Skin epidermis (tissue), 12 donors: ENCODE data around the gene NCOA6.
"Not testable (repeated sequence)": the region's sequence is repeated elsewhere in the genome, so short reads cannot be mapped to it uniquely, and the experiment has no call there.

Experiments used
- H3K27ac ChIP-seq, 21 experiments: fragments of 200-600 bp; sonication (generic) in 11 of 21; one replicate each; pipeline ENCODE4 v1.5.0; 2020; ENCODE audit warnings: mild to moderate bottlenecking in 3 of 21, inconsistent platforms in 2 of 21, moderate library complexity in 2 of 21
- H3K4me3 ChIP-seq, 7 experiments: fragments of 200-600 bp; sonication (generic) in 2 of 7; one replicate each; pipeline ENCODE4 v1.5.0; 2020; ENCODE audit warnings: inconsistent platforms in 2 of 7, mild to moderate bottlenecking in 2 of 7, moderate library complexity in 1 of 7

The NCOA6 gene

DNA sequence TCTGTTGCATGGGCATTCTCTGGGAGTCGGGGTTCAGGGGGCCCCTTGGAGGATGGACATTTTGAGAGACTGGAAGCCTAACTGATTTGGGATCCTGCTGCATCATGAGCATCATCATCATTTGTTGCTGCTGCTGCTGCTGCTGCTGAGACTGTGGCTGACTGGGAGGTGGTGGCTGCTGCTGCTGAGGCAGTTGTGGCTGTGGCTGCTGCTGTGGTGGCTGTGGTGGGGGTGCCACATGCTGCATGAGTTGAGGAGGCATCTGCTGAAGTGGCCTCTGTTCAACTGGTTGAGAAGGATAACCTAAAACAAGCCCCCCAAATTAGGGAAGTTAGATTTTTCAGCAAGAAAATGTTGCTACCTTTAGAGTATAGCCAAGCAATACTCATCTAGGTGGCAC is 82.4 kb downstream of the NCOA6 start:
- H3K4me3 ChIP-seq: no peak overlapping the region
- no peak overlapping the region for H3K27ac ChIP-seq

DNA sequence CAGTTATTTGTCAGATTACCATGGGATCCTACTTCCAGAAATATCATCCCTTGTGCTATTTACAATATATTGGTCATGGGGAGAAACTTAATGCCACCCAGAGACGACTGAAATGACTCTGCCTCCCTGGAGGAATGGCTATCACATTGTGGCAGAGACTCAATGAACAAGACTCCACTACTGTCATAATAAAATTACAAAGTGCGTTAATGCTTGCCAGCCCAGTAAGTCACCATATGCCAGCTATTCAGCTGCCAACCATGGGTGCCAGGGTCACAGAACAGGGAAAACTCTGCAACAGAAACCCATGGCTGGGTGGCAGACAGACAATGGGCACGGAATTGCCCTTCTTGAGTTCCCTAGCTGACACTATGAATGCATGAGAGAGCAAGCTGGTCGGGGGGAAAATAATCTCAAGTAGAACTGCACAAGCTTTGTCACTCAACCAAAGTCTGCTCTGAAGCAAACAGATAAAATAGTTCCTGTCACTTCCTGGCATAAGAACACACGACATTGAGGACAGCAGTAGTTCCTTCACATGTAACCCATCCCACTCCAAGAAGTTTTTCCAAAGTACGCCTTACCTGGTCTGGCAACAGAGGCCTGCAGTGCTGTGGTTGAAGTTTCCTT is 89.2 kb downstream of the NCOA6 start:
- Histone ChIP-seq H3K4me3 (no peak overlapping the region), H3K27ac (no peak overlapping the region)

DNA sequence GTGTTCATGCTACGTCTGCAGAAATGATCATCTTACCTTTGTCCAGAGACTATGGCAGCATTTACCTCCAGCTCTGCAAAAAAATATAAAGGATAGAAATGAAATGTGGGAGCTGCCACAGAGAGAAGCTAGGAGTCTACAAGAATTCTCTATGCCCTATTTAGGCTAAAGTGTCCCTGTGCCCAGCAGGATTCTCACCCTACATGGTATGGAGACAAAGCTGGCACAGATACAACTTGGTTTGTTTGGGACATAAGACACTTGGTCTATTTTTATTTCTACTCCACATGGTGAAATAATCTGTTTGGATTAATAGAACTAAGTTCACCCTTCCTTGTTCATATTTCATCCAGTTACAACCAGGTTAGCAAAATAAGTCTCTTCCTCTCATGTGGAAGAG is 92.9 kb downstream of the NCOA6 start:
- no peak overlapping the region for H3K4me3 ChIP-seq
- H3K27ac ChIP-seq: no peak overlapping the region

DNA sequence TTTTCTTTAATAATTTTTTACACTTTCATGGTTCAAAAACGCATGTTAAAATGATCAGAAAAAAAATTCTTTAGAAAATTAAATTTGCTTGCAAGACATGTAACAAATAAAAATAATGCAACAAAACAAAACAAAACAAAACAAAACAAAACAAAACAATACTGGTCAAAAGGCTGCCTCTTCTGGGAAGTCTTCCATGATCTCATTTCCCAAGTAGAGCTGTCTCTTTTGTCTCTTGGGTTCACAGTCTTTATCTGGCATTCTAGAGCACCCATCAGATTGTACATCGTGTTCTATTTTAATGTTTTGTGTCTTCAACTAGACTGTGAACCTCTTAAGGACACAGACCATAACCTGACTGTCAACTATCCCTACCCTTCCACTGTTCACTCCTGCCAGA is 96.0 kb downstream of the NCOA6 start:
- no peak overlapping the region for H3K27ac ChIP-seq
- no peak overlapping the region for H3K4me3 ChIP-seq

DNA sequence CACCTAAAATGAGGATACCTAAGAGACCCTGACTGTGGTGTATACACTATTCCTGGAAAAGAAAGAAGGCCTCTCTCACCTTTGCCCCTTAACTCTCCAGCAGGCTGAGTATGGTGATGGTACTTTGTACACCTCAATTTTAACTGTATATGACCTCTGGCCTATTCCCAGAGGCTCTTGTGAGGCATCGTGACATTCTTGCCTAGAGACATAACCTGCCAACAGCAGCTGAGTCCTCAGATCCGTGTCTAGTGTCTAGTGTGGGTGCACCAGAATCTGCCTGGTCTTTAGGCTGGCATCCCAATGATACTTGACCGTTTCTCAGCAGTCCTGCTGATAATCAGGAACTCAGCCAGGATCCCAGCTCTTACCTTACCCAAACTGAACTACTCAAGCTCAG is 101.3 kb downstream of the NCOA6 start:
- H3K27ac ChIP-seq: no peak overlapping the region
- no peak overlapping the region for H3K4me3 ChIP-seq

DNA sequence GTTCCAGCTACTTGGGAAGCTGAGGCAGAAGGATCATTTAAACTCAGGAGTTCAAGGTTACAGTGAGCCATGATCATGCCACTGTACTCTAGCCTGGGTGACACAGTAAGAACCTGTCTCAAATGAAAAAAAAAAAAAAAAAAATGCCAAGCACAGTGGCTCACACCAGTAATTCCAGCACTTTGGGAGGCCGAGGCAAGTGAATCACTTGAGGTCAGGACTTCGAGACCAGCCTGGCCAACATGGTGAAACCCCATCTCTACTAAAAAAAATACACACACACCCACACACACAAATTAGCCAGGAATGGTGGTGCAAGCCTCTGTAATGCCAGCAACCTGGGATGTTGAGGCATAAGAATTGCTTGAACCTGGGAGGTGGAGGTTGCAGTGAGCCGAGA is 102.9 kb downstream of the NCOA6 start:
- H3K4me3 ChIP-seq, H3K27ac ChIP-seq: not testable (repeated sequence)

DNA sequence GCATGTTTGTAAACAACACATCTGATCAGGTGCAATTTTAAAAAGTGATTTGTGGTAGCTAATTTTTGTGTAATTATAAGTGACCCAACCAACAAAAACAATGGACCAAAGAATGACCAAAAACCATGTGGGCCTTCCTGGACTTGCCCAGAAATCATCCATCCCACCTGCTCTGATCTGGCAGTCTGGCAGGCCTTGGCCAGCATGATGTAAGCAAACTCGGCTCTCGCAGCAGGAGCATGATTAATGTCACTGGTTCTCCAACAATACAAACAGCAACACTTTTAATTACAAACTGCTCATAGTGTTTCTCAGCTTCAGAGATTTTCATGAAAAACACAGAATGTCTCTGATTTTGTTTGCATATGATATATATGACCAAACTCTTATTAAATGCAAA is 105.2 kb downstream of the NCOA6 start:
- H3K27ac ChIP-seq: no peak overlapping the region
- no peak overlapping the region for H3K4me3 ChIP-seq

DNA sequence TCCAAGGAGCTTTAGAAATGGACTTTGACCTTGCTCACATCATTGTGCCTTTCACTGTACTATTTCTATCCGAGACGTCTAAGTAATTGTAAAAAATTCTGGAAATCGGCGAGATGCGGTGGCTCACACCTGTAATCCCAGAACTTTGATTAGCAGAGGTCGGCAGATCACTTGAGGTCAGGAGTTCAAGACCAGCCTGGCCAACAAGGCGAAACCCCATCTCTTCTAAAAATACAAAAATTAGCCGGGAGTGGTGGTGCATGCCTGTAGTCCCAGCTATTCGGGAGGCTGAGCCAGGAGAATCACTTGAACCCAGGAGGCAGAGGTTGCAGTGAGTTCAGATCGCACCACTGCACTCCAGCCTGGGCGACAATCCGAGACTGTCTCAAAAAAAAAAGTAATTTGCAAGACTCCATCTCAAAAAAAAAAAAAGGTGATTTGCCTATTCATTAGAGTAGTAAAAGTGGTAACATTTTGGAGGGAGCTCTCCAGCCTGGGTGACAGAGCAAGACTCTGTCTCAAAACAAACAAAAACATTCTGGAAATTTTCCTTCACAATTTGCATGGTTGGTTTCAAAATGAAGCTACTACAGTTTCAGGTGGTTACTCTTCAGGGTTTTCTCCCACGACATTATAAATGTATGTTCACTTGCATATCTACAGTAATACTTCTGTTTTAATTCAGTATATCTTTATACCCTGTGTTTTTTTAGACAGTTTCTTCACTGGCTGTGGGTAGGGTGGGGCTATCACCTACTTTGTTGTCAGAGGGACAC is 106.0 kb downstream of the NCOA6 start:
- H3K27ac ChIP-seq, H3K4me3 ChIP-seq: not testable (repeated sequence)

DNA sequence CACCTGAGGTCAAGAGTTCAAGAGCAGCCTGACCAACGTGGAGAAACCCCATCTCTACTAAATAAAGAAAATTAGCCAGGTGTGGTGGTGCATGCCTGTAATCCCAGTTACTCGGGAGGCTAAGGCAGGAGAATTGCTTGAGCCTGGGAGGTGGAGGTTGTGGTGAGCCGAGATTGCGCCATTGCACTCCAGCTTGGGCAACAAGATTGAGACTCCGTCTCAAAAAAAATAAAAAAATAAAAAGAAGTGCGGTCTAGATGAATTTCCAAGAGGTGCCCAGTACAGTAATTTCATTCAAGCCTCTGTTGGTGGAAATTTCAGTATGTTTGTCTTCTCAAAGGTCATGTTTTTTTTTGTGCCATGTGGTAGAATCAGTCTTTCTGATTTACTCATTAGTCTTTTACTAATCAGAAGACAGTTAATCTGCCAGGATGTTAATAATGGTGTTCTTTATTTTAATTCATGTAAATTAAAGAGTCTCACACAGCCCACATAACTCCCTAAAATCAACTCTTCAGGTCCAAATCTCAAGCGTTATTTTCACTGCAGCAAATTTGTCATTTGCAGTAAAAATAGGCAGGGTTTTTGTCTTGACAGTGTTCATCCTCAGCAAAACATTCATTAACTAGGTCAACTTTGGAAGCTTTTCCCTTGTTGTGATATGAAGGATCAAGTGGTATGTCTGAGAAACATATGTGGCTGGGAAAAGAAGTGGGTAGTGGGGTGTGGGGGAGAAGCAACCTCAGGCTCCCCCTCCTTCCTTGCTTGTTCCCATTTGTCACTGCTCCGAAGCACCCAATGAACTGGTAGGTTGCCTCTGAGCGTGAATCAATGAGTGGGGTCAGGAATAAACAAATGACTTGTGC is 108.0 kb downstream of the NCOA6 start:
- H3K4me3 ChIP-seq: no peak overlapping the region
- no peak overlapping the region for H3K27ac ChIP-seq

DNA sequence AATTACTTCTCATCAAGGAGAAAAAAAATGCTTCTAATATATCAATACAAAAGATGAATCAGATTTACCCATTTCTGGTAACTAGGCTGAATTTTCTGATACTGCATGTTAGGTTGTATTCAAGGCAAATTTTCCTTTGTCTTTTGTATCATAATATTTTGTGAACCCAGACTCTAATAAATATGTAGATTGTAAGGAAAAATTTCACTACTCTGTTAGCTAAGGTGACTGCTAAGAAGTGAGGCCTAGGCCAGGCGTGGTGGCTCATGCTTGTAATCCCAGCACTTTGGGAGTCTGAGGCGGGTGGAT is 108.6 kb downstream of the NCOA6 start:
- Histone ChIP-seq H3K27ac (no peak overlapping the region), H3K4me3 (no peak overlapping the region)

DNA sequence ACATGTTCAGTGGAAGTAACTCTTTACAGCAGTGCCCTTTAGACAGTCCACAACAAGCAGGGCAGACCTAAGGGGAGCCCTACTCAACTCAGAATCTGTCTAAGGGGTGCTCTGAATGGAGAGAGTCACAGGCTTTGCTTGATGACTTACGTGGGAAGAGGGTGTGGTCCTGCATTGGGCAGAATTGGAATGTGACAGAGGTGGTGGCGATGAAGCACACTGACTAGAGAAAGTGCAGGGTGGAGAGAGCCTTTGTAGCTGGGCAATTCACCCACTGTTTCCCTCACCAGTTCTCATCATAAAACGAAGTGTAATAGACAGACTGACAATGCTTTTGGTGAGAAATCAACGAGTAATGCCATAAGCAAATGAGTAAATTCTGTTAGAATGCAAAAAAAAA is 110.1 kb downstream of the NCOA6 start:
- no peak overlapping the region for H3K27ac ChIP-seq
- H3K4me3 ChIP-seq: no peak overlapping the region

DNA sequence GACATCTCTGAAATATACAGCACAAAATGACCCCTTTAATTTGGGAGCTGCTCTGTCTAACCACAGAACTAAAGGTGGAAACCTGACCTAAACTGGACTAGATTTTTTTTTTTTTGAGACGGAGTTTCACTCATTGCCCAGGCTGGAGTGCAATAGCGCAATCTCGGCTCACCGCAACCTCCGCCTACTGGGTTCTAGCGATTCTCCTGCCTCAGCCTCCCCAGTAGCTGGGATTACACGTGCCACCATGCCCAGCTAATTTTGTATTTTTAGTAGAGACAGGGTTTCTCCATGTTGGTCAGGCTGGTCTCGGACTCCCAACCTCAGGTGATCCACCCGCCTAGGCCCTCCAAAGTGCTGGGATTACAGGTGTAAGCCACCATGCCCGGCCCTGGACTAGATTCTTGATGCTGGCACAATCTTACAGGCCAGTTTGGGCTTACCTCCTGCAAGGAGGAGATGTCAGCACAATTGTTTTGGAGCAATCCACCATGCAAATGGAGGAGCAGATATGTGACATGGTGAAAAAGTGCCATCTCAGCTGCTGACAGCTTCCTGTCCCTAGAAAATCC is 111.4 kb downstream of the NCOA6 start:
- not testable (repeated sequence) for H3K27ac ChIP-seq, H3K4me3 ChIP-seq

DNA sequence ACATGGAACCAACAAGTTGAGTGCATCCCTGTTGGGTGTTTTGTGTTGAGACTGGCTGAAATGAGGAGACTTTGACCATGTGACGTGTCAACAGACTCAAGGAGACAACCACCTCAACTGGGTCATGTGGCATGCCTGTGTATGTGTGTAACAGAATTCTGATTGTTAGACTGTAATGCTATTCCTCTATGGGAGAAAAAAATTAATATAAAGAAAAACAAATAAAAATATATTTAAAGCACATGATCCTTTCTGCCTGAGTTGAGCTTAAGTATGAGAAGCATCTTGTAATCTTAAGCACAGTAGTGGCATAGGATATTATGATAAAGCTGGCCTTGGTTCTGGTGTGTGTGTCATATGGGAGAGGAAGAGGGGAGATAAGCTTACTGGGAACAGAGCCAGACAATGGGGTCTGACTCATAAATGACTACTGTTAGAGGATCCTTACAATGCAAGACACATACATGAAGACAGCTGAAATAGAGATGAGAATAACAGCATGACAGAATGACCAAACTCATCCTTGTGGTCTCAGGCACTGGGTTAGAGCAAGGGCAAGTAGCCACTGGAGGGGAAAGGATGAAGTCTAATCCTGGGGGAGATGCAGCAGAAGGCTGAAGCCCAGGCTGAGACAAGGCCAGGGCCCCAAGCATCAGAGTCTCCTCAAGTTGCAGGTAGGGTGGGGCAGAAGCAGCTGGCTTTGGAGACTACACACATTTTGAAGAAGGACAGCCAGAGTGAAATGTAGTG is 112.1 kb downstream of the NCOA6 start:
- Histone ChIP-seq H3K27ac (peak overlapping the region in 1 of 21 experiments; percentile 37), H3K4me3 (no peak overlapping the region)

DNA sequence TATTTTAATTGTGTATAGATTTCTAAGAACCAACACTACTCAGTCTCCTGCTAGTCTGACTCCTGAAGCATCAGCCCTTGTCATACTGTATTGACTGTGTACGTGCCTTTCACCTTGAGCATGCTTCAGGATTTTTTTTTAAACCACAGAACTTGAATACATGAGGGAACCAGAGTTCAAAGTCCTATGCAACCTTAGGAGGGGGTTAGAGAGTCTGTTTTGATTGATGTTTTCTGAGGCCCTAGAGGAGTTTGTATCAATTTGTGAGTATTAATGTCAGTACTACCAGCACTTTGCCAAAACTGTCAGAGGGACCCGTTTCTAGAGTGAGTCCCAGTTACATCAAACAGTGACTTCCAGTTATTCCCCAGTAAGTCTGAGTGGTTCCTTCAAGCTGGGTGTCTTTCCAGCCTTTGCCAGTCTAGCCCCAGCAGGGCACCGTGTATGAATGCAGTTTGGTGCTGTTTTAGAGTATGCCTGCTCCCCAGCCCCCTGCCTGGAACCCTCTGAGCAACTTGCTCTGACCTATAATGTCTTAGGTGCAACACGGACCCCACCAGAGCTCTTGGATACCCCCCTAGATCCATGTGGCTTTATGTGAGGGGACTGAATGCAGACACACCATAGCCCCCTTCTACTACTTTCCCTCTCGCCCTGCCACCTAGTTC is 112.8 kb downstream of the NCOA6 start:
- Histone ChIP-seq H3K27ac (peak overlapping the region in 1 of 21 experiments; percentile 37), H3K4me3 (no peak overlapping the region)

DNA sequence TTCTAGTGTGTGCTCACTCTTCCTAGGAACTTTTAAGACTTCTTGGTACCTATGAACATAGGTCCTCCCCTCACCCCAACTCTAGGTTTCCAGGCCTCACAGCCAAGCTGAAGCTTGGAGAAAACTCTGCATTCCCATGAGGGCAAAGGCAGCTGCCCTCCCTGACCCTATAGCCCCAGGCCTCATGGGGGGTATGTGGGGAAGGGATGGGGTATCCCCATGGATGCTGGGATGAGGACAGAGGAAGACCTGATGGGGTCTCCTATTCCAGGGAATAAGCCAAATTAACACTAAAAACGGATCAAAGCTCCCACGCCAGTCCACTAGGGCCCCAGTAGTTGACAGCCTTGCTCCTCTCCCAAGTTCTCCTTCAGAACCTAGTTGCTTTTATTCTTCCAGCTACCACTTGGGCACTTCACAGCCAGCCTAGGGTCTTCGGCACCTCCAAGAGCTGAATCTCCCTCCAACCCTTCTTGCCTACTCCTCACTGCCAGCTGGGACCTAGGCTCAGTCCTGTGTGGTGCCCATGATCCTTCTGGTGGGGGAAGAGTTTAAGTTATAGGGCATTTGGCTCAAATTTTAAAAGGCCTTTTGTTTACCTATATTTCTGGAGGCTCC is 113.5 kb downstream of the NCOA6 start:
- peak overlapping the region in 1 of 21 experiments; percentile 60 for H3K27ac ChIP-seq
- no peak overlapping the region for H3K4me3 ChIP-seq

DNA sequence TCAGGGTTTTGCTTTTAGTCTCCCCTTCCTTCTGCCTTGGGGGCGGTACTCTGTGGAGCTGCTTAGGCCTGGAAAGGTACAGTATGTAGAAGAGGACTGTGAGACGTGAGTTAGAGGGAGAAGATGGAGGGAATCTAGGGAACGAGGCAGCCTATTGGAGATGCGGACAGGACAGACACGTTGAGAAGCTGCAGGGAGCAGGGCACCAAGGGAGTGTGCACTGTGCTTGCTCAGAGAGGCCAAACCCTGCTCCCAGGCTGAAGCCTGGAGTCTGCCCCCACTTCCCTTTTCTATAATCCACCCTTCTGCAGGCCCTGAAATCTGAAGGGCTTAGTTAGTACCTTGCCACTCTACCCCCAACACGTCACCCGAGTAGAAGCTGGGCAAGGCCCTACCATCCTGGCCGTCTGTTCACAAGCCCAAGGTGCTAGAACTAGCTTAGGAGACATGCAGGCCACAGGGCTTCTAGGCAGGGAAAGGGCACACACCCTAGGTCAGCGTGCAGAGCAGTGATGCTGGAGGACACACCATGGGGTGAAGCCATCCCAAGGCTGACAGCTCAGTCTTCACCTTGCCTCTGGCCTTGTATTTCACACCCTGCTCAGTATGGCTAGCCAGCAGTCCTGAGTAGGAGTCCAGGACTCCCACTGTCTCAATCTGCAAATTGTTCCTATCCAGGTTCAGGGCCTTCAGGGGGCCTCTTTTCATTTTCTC is 114.4 kb downstream of the NCOA6 start:
- Histone ChIP-seq H3K27ac (peak overlapping the region in 2 of 21 experiments; percentile 27 to 91), H3K4me3 (no peak overlapping the region)

DNA sequence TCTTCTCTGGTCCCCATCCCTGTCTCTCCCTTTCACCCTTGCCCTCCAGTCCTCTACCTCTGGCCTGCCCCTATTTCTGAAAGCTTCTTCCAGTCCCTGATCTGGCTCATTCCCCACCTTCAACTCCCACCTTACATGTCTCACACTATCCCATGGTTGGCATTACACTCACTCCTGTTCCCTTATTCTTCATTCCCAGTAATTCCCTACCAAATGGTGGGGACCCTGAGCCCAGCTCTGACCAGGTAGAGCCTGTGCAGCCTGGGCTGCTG is 114.9 kb downstream of the NCOA6 start:
- Histone ChIP-seq H3K4me3 (peak overlapping the region in 1 of 7 experiments; percentile 71), H3K27ac (peak overlapping the region in 4 of 21 experiments; percentile 27 to 91 (median 78))

DNA sequence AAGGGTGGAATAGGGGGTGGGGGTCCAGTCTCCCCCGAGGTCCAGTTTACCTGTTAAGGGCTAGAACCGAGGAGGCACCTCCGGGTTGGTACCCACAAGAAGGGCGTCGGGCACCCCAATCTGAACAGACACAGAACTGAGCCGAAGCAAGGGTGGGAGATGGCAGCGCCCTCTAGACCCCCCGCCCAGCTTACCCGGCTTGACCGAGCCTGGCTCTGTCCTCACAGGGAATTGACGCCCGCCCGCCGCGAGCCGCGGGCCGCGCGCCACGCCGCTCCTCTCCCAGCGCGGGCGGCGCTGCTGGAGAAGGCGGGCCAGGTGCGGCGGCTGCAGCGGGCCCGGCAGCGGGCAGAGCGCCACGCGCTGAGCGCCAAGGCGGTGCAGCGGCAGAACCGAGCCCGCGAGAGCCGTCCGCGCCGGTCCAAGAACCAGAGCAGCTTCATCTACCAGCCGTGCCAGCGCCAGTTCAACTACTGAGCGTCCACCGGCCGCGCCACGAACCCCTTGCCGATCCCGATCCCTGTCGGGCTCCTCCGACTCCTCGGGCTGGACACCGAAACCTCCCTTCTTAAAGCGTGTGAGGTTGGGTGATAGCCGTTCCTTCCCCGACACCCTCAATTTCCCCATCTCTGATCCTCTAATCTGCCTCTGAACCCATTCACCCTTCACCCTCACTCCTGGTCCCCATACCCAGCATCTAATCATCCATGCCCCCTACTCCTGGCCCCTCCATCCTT is 115.5 kb downstream of the NCOA6 start:
- peak overlapping the region; percentile 54 to 71 (median 61) for H3K4me3 ChIP-seq
- H3K27ac ChIP-seq: peak overlapping the region in 16 of 21 experiments; percentile 66 to 91 (median 80)
